Activated CD8-positive, alpha-beta memory T cell treated with anti-CD3 and anti-CD28 coated beads for 4 hours (primary cell): ENCODE results near the gene FSTL3.
"Not testable (repeated sequence)": the region's sequence is repeated elsewhere in the genome, so short reads cannot be mapped to it uniquely, and the experiment has no call there.

Source experiments
- DNase-seq, 2 donors: peaks; one replicate each; pipeline ENCODE4 v3.0.0-alpha.2; 2020; ENCODE audit warnings: low read depth in 2 of 2

FSTL3 gene

DNA sequence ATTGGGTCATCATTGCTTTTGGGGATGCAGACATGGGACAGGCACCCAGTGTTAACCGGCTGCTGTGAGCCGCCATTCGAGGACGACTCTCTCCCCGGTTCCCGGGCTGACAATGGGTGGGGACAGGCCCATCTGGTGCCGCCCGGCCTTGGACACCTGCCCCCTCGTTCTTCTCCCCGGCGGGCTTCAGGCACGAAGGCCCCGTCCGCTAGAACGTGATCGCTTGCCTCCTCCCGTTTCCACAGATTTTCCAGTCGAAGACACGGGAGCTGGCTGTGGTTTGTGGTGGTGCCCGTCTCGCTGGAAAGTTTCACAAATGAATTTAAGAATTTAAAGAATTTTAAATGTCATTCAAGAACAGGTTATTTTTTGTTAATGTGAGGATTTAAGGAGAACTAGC, 34.6 kb downstream of the FSTL3 start:
- DNase-seq = no peak

DNA sequence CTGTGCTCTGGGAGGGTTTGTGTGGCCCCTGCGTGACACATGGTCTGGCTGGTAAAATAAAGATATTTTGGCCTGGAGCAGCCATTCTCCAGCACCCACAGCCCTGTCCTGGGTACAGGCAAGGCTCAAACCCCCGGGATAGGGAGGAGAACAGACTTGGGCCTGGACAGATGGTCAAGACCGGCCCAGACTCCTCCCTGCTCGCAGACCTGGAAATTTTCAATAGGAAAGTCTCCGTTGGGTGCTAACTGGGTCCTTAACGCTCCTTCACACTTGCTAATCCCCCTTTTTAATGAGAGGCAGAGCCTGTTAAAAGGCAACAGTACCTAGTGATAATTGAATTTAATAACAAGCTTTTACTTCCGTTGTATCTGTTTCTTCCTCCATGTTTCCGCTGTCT, 35.1 kb downstream of the FSTL3 start:
- DNase-seq = no peak

DNA sequence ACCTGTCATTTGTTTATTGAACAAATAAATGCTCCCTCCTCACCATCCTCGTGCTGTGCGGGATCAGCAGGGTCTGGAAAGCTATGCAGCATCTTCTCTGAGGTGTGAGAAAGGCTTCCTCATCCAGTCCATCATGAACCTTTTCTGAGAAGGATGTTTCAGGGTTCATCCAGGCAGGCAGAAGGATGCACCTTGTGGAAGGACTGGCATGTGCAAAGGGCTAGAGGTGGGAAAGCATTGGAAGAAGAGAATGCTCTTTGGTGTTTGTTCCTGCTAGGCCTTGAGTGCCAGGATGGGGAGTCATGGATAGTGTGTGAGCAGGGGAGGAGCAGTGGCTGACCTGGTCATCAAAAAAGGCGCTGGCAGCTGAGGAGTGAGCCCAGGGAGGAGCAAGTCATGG, 39.2 kb downstream of the FSTL3 start:
- DNase-seq = no peak

DNA sequence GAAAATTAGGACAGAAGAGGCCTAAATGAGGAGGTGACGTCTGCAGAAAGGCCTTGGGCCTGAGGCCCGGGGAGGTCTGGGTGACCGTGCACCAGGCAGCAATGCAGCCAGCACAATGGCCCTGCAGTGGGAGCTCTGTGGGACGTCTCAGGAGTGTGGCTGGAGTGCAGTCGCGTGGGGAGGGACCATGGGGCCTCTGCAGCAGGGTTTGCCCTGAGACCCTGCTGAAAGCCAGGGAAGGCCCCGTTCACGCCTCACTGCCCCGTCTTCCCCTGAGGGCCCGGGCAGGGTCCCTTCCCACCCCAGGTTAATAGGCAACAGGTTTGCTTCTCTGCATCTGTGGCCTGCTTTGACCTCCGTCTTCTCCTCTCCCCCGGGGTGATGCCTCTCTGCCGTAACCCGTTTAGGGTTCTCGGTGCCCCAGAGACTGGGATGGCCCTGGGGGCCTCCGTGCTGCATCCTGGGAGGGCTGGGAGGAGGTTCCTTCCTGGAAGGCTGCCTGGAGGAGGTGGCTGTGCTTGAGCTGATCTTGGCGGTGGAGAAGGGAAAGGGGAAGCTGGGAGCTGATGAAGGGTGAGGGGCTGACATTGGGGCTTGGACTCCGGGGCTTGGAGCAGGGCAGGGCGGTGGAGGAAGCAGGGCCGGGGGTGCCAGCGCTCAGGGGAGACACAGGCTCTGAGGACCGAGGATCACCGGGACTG, 42.2 kb downstream of the FSTL3 start:
- no peak for DNase-seq

DNA sequence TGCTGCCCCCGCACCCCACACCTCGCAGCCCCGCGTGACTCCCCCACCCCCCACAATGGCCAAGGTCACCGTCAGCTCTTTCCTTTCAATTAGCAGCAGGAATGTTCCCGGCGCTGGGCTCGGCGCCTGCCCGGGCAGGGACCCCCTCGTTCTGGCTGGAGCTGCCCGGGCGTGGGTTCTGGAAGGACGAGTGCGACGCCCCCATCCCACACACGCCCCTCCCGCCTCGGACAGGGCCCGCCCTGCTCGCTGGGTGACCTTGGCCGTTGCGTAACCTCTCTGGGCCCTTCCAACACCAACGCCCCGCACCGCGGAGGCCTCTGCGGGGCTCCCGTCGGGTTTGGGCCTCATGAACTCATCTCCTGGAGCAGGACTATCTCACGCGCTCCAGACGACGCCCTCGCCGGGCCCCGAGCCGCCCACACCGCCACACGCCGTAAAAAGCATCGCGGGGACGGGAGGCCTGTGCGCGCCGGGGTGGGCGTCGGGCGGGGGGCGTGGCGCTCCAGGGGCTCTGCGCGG, 42.9 kb downstream of the FSTL3 start:
- no peak for DNase-seq

DNA sequence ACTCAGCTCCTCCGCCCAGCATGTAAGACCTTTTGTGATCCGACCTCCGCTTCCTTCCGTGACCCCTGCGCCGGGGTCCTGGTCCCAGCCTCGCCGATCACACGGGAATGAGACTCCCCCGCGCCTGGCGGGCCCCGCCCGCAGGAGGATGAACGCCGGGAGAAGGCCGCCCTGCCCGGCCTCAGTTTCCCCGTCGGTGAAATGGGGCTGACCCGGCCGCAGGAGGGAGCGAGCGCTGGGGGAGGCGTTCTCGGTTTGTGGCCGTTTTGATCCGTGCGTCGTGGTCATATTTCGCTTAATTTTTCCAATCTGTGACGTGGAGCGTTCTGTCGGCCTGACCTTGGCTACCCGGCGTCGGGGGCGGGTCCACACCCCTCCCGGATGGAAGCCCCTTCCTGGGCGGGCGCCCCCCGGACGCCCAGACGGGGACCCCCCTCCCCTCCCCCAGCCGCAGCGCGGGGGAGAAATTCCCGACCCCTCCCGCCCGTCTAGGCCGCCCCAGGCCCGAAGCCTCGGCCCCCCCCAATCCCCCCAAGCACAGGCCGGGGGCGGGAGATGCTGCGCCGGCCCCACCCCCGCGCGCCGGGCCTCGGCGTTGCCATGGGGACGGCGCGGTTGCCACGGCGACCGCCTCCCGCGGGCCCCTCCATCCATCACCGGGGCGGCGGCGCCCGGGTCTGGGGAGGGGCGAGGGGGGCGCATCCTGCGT, 43.6 kb downstream of the FSTL3 start:
- no peak for DNase-seq

DNA sequence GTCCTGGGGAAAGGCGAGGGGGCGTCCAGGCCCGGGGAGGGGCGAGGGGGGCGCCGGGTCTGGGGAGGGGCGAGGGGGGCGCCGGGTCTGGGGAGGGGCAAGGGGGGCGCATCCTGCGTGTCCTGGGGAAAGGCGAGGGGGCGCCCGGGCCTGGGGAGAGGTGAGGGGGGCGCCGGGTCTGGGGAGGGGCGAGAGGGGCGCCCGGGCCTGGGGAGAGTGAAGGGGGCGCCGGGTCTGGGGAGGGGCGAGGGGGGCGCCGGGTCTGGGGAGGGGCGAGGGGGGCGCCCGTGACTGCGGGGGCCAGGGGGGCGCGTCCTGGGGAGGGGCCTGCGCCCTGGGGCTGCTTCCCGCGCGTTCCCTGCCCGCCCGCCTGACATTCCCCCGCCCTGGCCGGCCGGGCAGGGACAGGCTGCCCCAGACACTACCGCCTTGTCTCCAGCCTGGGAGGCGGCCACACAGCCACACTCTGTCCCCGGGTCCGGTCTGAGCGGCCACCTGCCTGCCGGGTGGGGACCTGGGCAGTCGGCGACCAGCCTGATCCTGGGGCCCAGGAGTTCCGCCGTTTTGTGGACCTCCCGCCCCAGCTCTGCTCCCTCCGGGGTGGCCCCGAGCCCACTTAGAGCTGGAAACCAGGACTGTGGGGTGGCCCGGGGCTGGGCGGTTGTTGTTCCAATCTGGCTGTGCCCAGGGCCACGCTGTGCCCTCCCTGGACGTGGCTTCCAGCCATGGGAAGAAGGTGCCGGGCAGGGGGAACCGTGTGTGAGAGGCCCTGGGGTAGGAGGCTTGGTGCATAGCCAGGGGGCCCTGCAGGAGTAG, 44.4 kb downstream of the FSTL3 start:
- no peak for DNase-seq

DNA sequence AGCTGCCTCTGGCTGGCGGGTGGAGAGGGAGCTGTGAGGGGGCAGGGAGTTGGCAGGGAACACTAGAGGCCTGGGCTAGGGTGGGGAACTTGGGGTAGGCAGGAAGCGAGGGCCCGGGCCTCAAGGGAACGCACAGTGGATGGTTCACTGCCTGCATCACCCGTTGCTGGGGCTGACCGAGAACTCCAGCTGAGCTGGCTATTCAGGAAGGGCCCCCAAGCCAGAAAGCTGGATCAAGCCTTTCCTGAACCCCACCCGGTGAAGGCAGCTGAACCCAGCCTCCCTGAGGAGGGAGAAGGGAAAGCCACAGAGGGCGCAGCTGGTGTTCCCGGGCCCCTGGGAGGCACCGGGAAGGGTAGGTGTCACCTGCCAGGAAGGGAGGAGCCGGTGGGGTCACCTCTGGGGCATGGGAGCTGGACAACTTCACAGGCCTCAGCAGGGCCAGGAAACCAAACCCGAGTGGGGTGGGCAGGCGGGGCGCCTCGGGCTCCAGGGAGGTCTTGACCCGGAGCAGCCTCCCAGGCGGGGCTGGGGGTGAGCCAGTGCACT, 46.4 kb downstream of the FSTL3 start:
- no peak for DNase-seq

DNA sequence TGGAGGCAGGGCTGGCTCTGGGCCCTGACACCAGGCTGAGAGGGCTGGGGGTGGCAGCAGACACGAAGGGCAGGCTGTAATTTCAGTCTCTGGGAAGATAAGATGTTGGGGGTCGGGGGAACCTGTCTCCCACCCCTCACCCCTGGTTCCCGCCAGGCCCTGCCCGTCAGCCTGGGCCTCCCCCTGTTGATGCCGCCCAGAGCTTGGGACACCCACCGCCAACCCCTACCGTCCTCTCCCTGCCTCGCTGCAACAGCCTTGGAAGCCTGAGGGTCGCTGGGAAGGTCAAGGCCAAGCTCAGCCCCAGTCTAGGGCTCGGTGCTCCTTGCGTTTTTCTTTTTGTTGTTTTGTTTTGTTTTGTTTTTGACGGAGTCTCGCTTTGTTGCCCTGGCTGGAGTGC, 47.1 kb downstream of the FSTL3 start:
- DNase-seq = no peak

DNA sequence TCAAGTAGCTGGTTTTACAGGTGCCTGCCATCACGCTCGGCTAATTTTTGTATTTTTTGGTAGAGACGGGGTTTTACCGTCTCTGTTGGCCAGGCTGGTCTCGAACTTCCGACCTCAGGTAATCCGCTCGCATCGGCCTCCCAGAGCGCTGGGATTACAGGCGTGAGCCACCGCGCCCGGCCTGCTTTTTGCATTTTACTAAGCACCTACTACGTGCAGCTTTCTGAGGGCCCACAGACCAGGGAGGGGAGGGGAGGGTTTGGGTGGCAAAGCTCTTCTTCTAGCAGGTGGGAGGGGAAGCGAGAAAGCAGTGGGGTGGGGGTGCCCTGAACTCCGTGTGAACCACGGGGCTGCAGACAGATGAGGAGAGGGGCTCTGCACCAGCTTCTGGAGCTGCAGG, 47.5 kb downstream of the FSTL3 start:
- no peak for DNase-seq

DNA sequence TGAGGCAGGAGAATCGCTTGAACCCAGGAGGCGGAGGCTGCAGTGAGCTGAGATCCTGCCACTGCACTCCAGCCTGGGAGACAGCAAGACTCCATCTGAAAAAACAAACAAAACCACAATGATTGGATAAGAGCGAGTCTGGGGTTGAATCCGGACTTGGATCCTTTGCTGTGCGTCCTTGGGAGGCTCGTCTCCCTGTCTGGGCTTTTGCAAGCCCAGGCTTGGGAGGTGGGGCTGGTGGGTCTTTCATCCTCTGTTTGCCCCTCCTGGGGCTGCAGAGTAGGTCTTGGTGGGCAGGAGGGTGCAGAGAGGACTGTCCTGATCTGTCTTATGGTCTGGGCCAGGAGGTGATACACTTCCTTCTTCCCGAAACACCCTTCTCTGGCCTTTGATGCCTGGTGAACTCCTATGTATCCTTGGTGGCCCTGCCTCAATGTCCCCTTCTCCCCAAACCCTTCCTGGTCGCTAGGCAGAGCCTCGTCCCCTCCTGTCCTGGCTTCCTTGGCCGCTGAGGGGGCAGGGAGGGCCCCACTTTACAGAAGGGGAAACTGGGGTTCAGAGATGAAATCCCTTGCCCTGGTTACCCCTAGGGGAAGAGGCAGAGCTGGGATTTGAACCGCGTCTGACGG, 49.4 kb downstream of the FSTL3 start:
- DNase-seq = no peak

DNA sequence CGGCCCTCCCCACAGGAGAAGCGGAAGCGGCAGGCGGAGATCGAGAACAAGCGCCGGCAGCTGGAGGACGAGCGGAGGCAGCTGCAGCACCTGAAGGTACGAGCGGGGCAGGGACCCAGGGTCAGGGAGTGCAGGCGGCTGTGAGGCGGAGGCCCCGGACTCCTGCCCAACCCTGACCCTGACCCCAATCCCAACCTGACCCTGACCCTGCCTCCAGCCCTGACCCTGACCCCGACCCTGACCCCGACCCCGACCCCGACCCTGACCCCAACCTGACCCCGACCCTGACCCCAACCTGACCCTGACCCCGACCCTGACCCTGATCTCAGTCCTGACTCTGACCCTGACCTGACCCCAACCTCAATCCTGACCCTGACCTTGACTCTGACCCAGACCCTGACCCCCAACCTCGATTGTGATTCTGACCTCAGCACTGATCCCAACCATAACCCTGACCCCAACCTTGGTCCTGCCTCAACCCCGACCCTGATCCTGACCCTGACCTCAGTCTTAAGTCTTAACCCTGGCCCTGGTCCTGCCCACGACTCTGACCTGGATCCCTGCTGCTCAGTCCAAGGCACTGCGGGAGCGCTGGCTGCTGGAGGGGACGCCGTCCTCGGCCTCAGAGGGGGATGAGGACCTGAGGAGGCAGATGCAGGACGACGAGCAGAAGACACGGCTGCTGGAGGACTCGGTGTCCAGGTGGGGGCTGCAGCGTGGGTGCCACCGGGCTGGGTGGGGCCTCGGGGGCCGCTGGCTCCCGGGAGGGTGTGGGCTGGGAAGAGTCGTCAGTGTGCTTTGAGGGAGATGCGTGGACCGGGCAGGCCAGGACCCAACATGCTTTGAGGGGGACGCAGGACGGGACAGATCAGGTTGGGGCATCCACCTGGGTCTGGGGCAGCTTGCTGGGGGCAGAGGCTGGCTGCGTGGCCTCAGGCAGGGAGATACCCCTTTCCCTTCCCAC, 51.1 kb downstream of the FSTL3 start:
- DNase-seq = no peak

DNA sequence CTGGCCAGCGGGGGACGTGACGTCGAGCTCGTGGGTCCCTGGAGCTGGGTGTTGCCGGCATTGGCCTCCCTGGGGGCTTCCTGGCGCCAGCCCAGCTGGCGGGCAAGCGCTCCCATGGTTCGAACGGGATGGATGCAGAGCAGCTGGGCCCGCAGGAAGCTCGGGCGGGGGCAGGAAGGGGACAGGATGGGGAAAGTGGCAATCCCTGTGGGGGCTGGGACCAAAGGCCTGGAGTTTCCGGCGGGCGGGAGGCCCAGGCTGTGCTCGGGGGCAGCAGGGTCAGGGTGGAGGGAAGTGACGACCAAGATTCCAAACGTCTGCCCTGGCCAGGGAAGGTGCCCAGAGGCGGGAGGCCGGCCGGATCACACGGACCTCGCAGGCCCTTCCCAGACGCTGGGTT, 51.8 kb downstream of the FSTL3 start:
- DNase-seq = no peak

DNA sequence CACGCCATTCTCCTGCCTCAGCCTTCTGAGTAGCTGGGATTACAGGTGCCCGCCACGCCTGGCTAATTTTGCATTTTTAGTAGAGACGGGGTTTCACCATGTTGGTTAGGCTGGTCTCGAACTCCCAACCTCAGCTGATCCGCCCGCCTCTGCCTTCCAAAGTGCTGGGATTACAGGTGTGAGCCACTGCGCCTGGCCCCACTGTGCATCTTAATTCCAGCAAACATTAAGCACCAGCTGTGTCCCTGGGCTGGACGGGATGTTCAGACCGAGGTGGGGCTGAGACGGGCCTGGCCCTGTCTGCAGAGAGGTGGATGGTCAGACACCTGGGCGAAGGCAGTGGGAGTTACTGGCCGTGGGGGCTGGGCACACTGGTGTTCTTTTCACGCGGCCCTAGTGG, 53.4 kb downstream of the FSTL3 start:
- not testable (repeated sequence) for DNase-seq

DNA sequence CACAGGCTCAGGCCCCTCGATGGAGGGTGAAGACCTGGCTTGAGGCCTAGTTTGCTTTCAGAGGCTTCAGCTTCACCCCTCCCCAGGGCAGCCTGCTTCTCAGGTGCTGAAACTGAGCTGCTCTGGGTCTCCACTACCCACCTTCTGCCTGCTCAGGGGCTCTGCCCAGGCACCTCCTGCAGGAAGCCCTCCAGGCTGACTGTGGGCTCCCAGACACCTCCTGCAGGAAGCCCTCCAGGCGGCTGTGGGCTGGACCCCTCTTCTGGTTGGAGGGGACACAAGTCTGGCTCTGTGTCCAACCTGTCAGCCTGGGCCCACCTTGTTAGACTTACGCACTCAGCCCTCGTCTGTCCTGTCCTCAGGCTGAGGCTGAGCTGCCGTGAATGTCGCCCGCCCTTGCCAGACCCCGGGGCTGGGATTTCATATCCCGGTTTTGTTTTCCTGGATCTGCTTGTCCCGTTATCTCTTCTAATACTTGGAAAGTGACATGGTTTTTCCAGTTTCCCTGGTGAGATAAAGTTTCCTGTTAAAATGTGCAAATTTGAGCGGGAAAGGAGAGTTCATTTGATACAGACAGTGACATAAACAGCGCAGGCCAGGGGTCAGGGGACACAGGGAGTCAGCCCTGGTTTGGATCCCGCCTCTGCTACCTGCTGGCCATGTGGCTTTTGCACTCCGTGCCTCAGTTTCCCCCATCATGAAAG, 53.9 kb downstream of the FSTL3 start:
- no peak for DNase-seq

DNA sequence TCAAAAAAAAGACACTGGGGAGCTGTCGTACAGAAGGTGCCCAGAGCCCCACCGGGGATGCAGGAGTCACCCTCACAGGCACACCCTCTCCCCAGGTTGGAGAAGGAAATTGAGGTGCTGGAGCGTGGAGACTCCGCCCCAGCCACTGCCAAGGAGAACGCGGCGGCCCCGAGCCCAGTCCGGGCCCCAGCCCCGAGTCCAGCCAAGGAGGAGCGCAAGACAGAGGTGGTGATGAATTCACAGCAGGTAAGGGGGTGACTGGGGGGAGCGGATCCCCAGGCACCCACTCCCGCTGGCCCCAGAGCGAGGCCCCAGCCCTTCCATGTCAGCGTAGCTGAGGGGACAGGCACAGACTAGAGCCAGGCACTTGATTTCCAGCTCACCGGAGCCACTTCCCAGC, 54.8 kb downstream of the FSTL3 start:
- no peak for DNase-seq

DNA sequence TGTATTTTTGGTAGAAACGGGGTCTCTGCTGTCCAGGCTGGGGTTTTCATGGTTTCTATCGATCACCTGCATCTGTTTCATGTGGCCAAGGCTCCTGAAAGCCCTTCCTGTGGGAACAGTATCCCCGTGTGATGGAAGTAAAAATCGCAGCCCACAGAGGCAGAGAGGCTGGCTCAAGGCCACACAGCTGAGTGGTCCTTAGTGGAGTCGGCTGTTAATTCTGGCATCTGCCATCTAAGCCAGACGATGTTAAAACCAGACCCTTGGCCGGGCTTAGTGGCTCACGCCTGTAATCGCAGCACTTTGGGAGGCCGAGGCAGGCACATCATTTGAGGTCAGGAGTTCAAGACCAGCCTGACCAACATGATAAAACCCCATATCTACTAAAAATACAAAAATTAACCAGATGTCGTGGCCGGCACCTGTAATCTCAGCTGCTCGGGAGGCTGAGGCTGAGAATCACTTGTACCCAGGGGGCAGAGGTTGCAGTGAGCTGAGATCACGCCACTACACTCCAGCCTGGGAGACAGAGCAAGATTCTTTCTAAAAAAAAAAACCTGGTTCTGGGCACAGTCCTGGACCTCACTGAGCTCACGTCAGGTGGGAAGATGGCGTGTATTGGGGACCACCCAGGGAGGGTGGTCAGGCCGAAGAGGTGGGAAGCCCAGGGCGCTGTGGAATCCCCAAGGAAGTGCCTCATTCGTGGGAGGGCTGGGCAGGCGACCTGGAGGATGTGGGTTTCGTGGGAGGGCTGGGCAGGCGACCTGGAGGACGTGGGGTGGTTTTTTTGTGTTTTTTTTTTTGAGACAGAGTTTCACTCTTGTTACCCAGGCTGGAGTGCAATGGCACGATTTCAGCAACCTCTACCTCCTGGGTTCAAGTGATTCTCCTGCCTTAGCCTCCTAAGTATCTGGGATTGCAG, 56.2 kb downstream of the FSTL3 start:
- DNase-seq = no peak
